ENCODE results near the gene UPP1. TPM values are rescaled to one million over a fixed set of nuclear protein-coding genes. Genes with fewer than 3 reads are reported as not detected.
A peak's percentile ranks its signal among the peaks of the same experiment; 100 is the strongest.

UPP1 gene
- total and polyA plus RNA-seq, 2 experiments from 2014 or later, result 26.5 to 28.3 TPM

DNA sequence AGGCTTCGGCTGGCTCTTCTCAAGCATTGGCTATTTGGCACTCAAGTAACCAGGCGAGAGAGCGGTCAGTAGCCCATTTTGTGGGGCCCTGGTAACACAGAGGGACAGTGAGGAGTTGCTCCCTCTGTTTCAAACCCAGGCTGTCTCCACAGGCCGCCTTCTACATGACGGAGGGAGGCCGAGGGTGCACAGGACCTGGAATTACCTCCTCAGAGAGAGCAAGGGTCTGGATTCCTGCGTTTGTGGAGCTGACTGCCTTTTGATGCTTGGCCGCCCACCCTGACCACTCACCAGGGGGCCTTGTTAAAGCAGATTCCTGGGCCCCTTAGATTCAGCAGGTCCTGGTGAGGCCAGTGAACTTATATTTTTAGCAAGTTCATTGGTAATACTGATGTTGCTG, 12.3 kb downstream of the UPP1 start:
- Histone ChIP-seq H3K36me3 (no peaks in the 10 kb centered on the region), H3K9me3 (ENCODE audit: low read depth) (no peaks in the 10 kb centered on the region), H3K4me3 (no peak overlapping the region), H3K27ac (no peak overlapping the region), H3K27me3 (no peaks in the 10 kb centered on the region), H3K4me1 (ENCODE audit: low read depth) (no peaks in the 10 kb centered on the region)
- TF ChIP-seq, protein P1, sequence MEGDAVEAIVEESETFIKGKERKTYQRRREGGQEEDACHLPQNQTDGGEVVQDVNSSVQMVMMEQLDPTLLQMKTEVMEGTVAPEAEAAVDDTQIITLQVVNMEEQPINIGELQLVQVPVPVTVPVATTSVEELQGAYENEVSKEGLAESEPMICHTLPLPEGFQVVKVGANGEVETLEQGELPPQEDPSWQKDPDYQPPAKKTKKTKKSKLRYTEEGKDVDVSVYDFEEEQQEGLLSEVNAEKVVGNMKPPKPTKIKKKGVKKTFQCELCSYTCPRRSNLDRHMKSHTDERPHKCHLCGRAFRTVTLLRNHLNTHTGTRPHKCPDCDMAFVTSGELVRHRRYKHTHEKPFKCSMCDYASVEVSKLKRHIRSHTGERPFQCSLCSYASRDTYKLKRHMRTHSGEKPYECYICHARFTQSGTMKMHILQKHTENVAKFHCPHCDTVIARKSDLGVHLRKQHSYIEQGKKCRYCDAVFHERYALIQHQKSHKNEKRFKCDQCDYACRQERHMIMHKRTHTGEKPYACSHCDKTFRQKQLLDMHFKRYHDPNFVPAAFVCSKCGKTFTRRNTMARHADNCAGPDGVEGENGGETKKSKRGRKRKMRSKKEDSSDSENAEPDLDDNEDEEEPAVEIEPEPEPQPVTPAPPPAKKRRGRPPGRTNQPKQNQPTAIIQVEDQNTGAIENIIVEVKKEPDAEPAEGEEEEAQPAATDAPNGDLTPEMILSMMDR (IDR thresholded peaks at IDR 0.05; ENCODE audit: low read depth, low read length), result no peak
- no peak for DNase-seq (ENCODE audit: low read depth in 1 of 2, low spot score in 1 of 2)

DNA sequence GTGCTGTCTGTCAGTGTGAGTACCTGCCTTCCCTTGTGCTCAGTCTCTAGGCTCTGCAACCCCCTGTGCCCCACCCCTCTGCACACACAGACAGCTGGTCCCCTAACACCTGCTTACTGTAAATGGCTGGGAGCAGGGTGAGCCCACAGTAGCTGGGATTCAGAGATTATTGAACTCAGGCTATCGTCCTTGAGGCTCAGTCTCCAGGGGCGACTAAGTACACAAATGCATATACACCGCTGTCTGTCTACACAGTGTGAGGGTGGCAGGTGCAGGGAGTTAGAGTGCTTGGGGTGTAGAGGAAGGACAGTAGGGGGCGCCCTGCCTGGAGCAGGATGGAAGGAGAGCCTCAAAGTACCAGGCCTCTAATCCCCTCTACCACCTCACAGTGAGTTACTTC, 12.9 kb downstream of the UPP1 start:
- Histone ChIP-seq H3K9me3 (ENCODE audit: low read depth) (no peaks in the 10 kb centered on the region), H3K27me3 (no peaks in the 10 kb centered on the region), H3K36me3 (no peaks in the 10 kb centered on the region), H3K27ac (no peak overlapping the region), H3K4me1 (ENCODE audit: low read depth) (no peaks in the 10 kb centered on the region), H3K4me3 (no peak overlapping the region)
- TF ChIP-seq, protein P1 (IDR thresholded peaks at IDR 0.05; ENCODE audit: low read depth, low read length), result peak; percentile 40
- DNase-seq (ENCODE audit: low read depth in 1 of 2, low spot score in 1 of 2), result no peak

DNA sequence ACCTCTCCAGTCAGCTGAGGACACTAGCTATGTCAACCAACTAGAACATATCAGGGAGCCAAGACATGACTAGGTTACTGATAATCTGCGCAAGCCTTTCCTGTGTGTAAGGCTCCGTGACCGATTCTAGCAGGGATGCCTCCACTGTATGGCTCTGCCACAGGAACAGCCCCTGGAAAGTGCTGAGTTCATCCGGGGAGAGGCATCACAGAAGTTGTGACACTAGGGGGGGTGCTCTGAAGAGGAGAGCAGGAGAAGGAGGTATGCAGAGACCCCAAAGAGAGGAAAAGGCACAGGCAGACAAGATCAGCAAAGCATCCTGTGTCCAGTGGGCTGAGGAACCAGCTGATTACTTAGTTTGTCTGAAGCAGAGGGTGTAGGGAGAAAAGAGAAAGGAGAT, 13.5 kb downstream of the UPP1 start:
- H3K4me1 ChIP-seq (ENCODE audit: low read depth), result no peaks in the 10 kb centered on the region
- H3K36me3 ChIP-seq, result no peaks in the 10 kb centered on the region
- H3K27me3 ChIP-seq, result no peaks in the 10 kb centered on the region
- H3K4me3 ChIP-seq, result no peak overlapping the region
- TF ChIP-seq, protein P1 (IDR thresholded peaks at IDR 0.05; ENCODE audit: low read depth, low read length), result no peak
- no peak for DNase-seq (ENCODE audit: low read depth in 1 of 2, low spot score in 1 of 2)
- H3K9me3 ChIP-seq (ENCODE audit: low read depth), result no peaks in the 10 kb centered on the region
- H3K27ac ChIP-seq, result no peak overlapping the region

DNA sequence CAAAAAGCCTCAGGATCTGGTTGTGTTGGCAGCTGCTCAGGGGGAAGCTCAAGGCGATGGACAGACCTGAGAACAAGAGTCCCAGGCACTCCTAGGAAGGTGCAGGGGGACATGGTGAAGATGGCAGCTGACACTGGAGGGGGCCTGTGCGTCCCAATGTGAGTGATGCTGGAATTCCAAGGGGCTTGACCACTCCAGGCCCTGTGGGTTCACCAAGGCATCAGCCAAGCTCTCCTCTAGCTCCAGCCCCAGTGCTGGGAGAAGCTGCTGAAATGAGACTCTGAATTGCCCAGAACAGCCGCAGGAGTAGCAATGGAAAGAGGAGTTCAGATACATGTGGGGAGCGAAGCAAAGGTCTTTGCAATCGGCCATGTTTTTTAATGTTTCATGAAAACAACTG, 16.0 kb downstream of the UPP1 start:
- Histone ChIP-seq H3K4me3 (no peak overlapping the region), H3K9me3 (ENCODE audit: low read depth) (no peaks in the 10 kb centered on the region), H3K4me1 (ENCODE audit: low read depth) (no peaks in the 10 kb centered on the region), H3K27me3 (no peaks in the 10 kb centered on the region), H3K27ac (no peak overlapping the region), H3K36me3 (no peaks in the 10 kb centered on the region)
- no peak for DNase-seq (ENCODE audit: low read depth in 1 of 2, low spot score in 1 of 2)
- TF ChIP-seq, protein P1 (IDR thresholded peaks at IDR 0.05; ENCODE audit: low read depth, low read length), result no peak

DNA sequence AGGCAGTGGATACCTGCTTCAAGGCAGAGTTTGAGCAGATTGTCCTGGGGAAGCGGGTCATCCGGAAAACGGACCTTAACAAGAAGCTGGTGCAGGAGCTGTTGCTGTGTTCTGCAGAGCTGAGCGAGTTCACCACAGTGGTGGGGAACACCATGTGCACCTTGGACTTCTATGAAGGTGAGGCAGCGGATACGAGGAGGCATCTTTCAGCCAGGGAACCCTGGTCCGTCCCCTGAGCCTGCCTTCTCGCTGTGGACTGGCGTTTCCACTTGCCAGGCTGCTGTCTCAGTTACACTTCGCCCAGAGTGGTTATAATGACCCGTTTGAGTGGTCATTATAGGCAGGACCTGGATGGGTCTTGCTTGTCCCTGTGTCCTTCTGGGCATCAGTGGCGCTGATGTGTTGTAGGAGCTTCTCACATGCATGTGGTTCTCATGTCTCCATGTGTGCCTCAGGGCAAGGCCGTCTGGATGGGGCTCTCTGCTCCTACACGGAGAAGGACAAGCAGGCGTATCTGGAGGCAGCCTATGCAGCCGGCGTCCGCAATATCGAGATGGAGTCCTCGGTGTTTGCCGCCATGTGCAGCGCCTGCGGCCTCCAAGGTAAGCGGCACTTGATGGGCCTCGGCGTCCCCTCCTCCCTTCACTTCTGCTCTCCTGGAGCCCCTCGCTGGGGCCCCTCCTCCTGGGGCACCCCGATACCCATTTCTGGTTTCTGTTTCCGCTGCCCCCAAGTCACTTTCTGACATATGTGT, 18.0 kb downstream of the UPP1 start:
- Histone ChIP-seq H3K9me3 (ENCODE audit: low read depth) (no peaks in the 10 kb centered on the region), H3K27ac (no peak overlapping the region), H3K4me3 (no peak overlapping the region), H3K27me3 (no peaks in the 10 kb centered on the region), H3K4me1 (ENCODE audit: low read depth) (no peaks in the 10 kb centered on the region), H3K36me3 (no peaks in the 10 kb centered on the region)
- TF ChIP-seq, protein P1 (IDR thresholded peaks at IDR 0.05; ENCODE audit: low read depth, low read length), result no peak
- DNase-seq (ENCODE audit: low read depth in 1 of 2, low spot score in 1 of 2), result no peak

All from cardiac muscle cell (in vitro differentiated cells and primary cell).